GM18508 (cell line): ENCODE data around the gene SAPCD1.

Experiments used
- ATAC-seq: cut with Tn5 transposase; IDR thresholded peaks from one replicate; pipeline ENCODE4 v1.9.1; 2021; ENCODE audit warnings: moderate number of reproducible peaks; ENCODE audit not compliant: insufficient read depth, unreplicated experiment

SAPCD1 gene

DNA sequence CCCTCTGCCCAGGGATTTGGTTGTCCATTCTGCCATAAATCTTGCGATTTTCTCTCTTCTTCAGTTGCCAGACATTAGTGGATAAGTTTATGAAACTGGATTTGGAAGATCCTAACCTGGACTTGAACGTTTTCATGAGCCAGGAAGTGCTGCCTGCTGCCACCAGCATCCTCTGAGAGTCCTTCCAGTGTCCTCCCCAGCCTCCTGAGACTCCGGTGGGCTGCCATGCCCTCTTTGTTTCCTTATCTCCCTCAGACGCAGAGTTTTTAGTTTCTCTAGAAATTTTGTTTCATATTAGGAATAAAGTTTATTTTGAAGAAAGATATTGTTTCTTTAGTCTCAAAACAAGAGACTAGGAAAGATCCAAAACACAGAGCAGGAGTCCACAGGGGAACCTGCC, at the start of gene SAPCD1:
Gene SAPCD1, plus strand, starts transcription at position 301 of the 400 bp plus-strand sequence. CDS start 399 bp downstream, outside the sequence.
- ATAC-seq, result no peak

GRCh38 chr6:31713465-31713864, 49.0 kb upstream of the SAPCD1 start:
- ATAC-seq, result no peak

GRCh38 chr6:31713991-31714684, 48.3 kb upstream of the SAPCD1 start:
- no peak for ATAC-seq

GRCh38 chr6:31715022-31715958, 47.2 kb upstream of the SAPCD1 start, which contains the start of gene LY6G6D:
Gene LY6G6D (plus strand): TSS chr6:31715348. CDS start chr6:31715356, 8 bp downstream.
- ATAC-seq, result no peak

DNA sequence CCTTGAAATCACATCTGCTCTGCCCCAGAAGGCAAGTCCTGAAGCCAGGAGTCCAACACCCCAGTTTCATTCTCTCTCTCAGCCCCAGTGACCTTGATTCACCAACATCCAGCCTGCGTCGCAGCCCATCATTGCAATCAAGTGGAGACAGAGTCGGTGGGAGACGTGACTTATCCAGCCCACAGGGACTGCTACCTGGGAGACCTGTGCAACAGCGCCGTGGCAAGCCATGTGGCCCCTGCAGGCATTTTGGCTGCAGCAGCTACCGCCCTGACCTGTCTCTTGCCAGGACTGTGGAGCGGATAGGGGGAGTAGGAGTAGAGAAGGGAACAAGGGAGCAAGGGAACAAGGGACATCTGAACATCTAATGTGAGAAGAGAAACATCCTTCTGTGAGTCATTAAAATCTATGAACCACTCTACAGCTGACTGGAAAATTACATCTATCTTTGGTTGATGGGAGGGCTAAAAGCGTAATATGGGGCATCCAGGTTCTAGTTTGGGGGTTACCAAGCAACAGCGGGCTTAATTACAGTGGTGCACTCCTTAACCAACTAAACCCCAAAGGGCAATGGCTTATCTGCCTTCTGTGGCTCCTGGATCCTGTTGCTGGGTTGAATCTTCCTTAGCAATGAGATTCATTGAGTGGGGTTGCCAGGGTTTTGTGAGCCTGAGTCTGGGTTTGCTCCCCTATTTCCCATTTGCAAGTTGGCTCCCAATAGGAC, 44.8 kb upstream of the SAPCD1 start:
- ATAC-seq, result no peak

DNA sequence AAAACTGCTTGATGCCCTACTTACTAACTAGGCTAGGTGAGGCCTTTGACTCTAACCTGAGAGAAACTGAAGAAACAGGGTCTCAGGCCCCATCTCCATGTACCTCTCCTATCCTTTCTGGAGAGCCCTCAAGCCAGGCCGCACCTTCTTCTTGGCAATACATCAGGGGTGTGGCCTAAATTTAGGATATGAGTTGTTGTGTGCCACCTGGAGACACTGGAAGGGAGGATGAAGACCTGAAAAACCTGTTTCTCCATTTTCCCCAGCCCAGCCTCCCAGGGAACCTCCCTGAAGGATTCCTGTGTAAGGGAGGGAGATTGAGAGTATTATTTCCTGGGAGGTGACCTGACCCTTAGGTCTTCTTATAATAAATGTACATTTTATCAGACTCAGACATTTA, 44.2 kb upstream of the SAPCD1 start:
- ATAC-seq, result no peak

DNA sequence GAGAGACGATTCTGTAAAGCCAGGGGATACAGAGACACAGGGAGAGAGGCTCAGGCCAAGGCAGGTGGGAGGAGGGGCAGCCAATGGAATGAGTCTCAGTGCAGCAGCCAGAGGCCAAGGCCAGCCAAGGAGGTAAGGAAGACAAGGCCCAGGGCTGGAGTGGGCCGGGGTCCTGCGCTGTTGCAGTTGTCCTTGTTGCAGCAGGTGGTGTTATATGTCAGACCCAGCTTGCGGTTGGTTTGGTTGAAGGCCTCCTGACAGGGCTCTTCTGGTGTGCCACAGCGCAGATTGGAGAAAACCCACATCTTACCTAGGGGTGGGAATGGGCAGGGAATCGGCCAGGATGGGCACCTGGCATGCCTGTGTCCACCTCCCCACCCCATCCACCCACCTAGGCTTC, 43.5 kb upstream of the SAPCD1 start:
- no peak for ATAC-seq

DNA sequence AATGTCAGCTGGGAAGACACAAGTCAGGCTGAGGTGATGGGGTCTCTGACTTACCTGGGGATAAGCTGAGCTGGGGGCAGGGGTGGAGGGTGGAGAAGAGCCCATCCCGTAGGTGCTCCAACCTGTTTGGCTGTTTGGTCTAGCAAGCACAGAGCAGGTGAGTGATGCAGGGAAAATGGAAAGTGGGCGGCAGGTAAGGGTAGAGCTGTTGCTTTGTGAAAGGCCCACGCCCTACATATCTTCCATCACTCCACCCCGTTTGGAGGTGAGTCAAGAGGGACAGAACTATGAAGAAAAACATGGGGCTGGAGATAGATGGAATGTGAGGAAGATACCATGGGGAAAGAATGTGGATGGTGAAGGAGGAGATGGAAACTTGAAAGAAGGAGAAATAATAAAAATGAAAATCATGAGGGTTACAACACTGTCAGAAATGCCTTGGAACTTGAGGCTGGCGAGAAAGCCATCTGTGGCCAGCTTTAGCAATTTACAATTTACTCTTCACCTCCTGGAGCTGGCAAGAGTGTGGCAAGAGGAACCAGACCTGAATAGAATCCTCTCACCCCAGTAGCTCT, 42.2 kb upstream of the SAPCD1 start:
- no peak for ATAC-seq

GRCh38 chr6:31721351-31722020, 41.0 kb upstream of the SAPCD1 start, which contains the start of gene LY6G6C:
Gene LY6G6C (minus strand): TSS chr6:31721746. CDS start chr6:31721679, 67 bp downstream.
- no peak for ATAC-seq

DNA sequence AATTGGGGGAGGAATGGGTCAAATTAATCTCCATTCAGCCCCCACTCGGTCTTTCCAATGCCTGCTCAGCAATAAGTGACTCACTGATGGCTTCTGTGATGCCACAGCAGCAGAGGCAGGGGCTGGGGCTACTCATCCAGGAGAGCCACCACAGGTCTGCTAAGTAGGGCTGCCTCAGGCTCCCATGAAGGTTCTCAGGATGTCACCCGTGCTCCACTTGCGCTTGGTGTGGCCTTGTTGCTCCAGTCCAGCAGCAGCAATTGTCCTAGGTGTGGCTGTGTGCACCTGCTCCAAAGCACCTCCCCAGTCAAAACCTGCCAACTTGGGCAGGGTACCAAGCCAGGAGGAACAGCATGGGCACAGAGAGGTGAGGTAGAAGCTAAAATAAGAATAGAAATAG, 40.3 kb upstream of the SAPCD1 start:
- ATAC-seq, result no peak

- ATAC-seq, result no peak
These were observed 39.0 kb upstream of the SAPCD1 start, which contains the start of gene MPIG6B for GRCh38 chr6:31723245-31723979. Gene MPIG6B (plus strand): TSS chr6:31723373. CDS start chr6:31723384, 11 bp downstream.

DNA sequence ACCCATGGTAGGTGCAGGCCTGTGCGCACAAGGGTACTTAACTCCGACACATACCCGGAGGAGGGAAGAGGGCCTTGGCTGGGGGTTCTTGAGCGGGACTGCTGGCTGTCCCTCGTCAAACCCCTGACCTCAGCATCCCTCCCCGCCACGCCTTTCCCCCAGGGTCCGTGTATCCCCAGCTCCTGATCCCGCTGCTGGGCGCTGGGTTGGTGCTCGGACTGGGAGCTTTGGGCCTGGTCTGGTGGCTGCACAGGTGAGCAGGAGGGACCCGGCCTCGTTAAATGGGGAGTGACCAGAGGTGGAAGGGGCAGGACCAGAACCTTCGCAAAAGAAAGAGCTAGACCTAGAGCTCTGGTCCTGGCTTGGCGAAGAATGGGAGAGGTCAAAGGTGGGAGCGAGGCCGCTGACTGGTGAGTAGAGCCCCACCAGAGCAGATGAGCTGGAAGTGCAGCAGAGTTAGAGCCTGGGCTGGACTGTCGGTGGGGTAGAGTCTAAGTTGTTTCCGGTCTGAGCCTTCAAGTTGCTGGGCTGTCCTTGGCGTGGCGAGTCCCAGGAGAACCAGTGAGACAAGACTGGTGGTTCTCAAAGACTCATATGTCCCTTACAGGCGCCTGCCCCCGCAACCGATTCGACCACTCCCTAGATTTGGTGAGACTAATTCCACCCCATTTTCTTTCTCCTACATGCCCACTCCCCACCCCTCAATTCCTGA, 38.3 kb upstream of the SAPCD1 start:
- no peak for ATAC-seq

DNA sequence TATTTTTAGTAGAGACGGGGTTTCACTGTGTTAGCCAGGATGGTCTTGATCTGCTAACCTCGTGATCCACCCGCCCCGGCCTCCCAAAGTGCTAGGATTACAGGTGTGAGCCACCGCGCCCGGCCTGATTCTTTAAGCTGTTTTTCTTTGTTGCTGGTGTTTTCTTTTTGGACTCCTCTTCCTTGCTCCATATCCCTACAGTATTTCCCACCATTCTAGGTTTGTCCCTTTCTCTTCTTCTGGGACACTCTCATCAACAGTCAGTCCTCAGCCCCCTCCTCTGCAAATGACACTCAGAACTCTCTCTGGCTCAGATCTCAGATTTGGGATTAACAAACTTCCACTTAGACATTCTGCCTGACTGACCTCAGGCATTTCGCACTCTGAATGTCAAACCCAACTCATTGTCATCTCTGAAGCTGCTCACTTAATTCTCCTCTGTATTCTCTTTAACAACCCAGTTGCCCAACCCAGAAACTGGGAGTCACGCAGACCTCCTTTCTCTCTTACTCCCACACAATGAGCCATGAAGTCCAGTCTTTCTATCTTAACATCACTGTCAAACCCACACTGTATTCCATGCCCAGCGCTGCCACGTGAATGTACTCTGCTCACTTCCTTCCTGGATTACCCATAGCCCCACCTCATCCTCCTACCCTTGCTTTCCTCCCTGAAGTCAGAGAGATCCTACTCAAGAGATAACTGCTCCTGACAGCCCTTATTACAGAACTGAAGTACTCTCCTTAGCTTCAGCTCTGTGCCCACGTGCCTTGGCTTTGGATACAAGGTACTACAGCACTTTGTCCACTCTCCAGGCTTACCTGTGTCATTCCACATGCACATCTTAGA, 36.7 kb upstream of the SAPCD1 start:
- no peak for ATAC-seq

GRCh38 chr6:31727034-31727716, 35.3 kb upstream of the SAPCD1 start:
- ATAC-seq, result no peak

GRCh38 chr6:31727717-31728671, 34.5 kb upstream of the SAPCD1 start:
- no peak for ATAC-seq
